ENCODE measurements around the gene GIPC3. TPM values are rescaled to one million over a fixed set of nuclear protein-coding genes. Genes with fewer than 3 reads are reported as not detected.
A peak's percentile ranks its signal among the peaks of the same experiment; 100 is the strongest.

The GIPC3 gene, protein sequence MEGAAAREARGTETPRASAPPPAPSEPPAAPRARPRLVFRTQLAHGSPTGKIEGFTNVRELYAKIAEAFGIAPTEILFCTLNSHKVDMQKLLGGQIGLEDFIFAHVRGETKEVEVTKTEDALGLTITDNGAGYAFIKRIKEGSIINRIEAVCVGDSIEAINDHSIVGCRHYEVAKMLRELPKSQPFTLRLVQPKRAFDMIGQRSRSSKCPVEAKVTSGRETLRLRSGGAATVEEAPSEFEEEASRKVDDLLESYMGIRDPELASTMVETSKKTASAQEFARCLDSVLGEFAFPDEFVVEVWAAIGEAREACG
- under 1 TPM; 0.15 to 0.23 TPM for total RNA-seq

DNA sequence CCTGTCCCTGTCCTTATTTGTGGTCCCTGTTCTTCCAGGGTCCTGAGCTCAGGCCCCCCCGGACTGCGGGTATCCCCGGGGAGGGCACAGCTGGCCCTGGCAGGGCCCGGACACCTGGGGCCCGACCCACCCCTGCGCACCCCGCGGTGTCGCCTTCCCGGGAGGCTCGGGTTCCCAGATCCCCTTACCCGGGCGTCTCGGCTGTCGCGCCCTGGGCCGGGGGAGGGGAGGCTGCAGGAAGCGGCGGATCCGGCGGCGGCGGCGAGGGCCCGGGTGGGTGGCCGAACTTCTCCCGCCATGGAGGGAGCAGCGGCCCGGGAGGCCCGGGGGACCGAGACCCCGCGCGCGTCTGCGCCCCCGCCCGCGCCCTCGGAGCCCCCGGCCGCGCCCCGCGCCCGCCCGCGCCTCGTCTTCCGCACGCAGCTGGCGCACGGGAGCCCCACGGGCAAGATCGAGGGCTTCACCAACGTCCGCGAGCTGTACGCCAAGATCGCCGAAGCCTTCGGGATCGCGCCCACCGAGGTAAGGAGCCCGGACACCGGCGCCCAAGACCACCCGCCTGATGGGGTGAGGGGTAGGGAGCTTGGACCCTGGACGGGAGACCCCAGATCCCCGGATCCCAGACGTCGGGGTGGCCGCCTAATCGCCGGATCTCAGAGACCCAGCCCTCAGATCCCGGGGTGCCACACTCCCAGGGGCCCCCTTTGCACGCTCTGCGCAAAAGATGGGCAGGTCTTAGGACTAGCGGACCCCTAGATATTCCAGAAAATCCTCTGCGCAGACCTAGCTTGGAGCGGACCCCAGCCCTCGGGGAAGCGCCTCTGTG is at the start of gene GIPC3:
TSS of gene GIPC3 (plus strand) at position 178 of the 826 bp plus-strand sequence. CDS start at position 298, 120 bp downstream.
- Mint-ChIP-seq H3K27me3 (peaks cover 6% of the 10 kb centered on the region), H3K4me1 (no peaks in the 10 kb centered on the region), H3K4me3 (no peak within 1 kb of the TSS), H3K27ac (no peak within 1 kb of the TSS), H3K36me3 (no peaks in the 10 kb centered on the region), H3K9me3 (ENCODE audit: low read depth) (no peaks in the 10 kb centered on the region)
- CTCF ChIA-PET: interaction anchor here (0.5 to 1.7 kb wide), 7 partner anchors 16 to 68 kb away, joined by 3 to 7 read pairs (median 4); partner anchors contain the start of gene TBXA2R
- ATAC-seq (peak; percentile 27), DNase-seq (no peak)

DNA sequence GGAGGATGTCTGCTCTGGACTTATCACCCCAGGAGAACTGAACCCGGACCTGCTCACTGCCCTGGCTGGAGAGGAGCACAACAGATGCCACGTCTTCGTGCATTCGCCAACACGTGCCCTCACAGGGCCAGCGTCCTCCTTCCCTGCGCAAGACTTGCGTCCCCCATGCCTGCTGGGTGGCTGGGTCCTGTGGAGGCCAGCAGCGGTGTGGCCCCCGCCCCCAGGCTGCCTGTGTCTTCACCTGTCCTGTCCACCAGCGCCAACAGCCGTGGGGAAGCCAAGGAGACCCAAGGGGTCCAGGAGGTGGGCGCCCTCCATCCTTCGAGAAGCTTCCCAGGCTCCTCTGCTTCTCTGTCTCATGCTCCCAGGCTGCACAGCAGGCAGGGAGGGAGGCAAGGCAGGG is 49.7 kb upstream of the GIPC3 start:
- Mint-ChIP-seq H3K27me3 (no peaks in the 10 kb centered on the region), H3K27ac (no peak overlapping the region), H3K4me1 (no peaks in the 10 kb centered on the region), H3K4me3 (no peak overlapping the region), H3K36me3 (peaks cover 24% of the 10 kb centered on the region), H3K9me3 (ENCODE audit: low read depth) (peaks cover 2% of the 10 kb centered on the region)
- no peak for ATAC-seq
- DNase-seq: no peak
- CTCF ChIA-PET: interaction anchor here (2.1 kb wide), 1 partner anchor 10 kb away, joined by 8 read pairs; no protein-coding TSS in a partner anchor

DNA sequence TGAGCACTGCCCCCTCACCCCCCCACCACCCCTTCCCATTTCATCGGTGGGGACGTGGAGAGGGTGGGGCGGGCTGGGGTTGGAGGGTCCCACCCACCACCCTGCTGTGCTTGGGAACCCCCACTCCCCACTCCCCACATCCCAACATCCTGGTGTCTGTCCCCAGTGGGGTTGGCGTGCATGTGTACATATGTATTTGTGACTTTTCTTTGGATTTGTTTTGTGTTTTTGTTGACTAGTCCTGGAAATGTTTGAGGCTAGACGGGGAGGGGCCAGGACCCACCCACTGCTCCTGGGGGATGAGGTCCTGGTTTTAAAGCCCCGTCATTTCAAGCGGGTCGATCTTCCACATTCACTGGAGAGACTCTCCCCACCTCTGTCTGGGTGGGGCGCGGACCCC is 49.3 kb upstream of the GIPC3 start:
- no peak overlapping the region for H3K4me3 Mint-ChIP-seq
- H3K27me3 Mint-ChIP-seq: no peaks in the 10 kb centered on the region

DNA sequence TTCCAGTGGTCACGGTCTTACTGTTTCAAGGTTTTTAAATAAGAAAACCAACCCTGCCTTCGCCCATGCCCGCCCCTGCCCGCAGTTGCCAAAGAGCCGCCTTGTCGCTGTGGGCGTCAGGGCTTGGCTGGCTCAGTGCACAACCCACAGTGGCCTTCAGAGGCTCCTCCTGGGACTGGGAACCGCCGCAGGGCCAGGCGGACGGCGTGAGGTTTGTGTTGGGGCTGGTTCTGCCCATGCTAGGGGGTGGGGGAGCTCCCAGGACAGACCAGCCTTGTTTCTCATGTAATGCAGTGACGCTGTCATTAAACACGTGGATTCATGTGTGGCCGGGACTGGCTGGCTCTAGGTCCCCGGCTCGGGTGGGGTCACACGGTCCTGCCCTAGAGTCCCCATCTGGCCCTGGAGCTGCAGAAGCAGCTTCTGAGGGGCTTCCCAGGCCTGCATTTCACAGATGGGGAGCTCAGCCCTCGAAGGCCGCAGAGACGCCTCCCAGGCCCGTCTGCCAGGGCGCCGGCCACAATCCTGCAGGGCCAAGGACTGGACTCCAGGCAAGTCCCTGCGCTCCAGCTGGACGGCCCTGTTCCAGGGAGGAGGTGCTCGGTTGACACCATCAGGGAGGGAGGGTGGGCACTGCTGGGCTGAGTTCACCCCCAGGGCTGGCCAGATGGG is 48.7 kb upstream of the GIPC3 start:
- Mint-ChIP-seq H3K36me3 (peaks cover 18% of the 10 kb centered on the region), H3K27me3 (no peaks in the 10 kb centered on the region), H3K27ac (no peak overlapping the region), H3K9me3 (ENCODE audit: low read depth) (peaks cover 2% of the 10 kb centered on the region), H3K4me1 (no peaks in the 10 kb centered on the region), H3K4me3 (no peak overlapping the region)
- CTCF ChIA-PET: interaction anchor here (2.1 kb wide), 1 partner anchor 9 kb away, joined by 8 read pairs; no protein-coding TSS in a partner anchor
- ATAC-seq: no peak
- DNase-seq: no peak

More for the DNA sequence above, 49.3 kb upstream of the GIPC3 start:
- no peak for ATAC-seq
- CTCF ChIA-PET: interaction anchor here (2.1 kb wide), 1 partner anchor 9 kb away, joined by 8 read pairs; no protein-coding TSS in a partner anchor
- Mint-ChIP-seq H3K9me3 (ENCODE audit: low read depth) (peaks cover 2% of the 10 kb centered on the region), H3K36me3 (peaks cover 24% of the 10 kb centered on the region), H3K27ac (no peak overlapping the region), H3K4me1 (no peaks in the 10 kb centered on the region)
- DNase-seq: no peak

DNA sequence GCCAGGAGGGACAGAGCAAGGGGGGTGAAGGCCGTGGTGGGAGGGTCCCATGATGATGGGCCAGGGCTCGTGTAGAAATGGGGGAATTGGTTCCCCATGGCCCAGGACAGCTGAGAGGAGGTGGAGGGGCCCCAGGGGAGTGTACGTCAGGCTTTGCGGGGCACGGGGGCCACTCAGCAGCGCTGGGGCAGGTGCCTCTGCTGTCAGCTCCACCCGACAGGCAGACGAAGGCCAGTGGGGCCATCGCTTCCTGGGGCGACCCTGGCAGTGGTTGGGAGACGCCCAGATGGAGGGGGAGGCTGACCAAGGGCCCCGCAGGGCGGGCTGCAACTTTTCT is 48.2 kb upstream of the GIPC3 start:
- CTCF ChIA-PET: interaction anchor here (2.1 kb wide), 1 partner anchor 8 kb away, joined by 8 read pairs; no protein-coding TSS in a partner anchor
- peaks cover 2% of the 10 kb centered on the region for H3K9me3 Mint-ChIP-seq (ENCODE audit: low read depth)

DNA sequence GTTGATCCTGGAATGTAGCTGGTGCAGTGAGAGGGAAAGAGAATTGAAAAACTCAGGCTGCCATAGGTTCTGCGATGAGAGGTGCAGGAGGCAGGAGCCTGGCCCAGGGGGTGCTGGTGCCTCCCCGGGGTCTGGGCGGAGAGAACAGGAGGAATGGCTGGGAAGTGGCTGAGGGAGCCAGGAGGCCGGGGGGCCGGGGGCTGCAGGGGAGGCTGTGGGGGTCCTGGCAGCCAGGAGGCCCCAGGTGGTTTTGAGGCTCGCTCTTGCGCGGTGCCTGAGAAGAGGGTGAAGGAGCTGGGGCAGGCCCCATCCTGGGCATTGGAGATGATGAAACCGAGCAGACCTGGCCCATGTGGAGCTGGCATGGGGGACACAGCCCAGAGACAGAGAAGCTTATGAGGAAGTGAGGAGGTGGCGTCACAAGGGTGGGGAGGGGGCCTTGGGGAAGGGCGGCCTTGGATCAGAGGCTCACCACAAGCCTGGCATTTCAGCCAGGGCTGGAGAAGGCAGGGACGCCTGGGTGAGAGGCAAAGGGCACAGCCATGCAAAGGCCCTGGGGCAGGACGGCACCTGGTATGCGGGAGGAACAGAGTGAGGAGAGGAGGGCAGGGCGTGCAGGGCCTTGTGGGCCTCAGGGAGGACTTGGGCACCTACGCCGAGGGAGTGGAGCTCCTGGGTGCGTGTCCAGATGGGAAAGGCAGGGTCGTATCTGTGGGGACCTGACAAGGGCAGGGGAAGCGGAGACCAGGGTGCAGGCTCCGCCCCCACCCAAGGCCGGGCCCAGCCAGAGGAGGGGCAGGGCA is 47.6 kb upstream of the GIPC3 start:
- H3K27ac Mint-ChIP-seq: no peak overlapping the region
- H3K27me3 Mint-ChIP-seq: no peaks in the 10 kb centered on the region
- H3K9me3 Mint-ChIP-seq (ENCODE audit: low read depth): peaks cover 2% of the 10 kb centered on the region
- peaks cover 18% of the 10 kb centered on the region for H3K36me3 Mint-ChIP-seq
- DNase-seq (no peak), ATAC-seq (no peak)
- H3K4me1 Mint-ChIP-seq: no peaks in the 10 kb centered on the region
- CTCF ChIA-PET: interaction anchor here (1.0 to 2.1 kb wide), 2 partner anchors 8 to 11 kb away, joined by 3 to 8 read pairs; no protein-coding TSS in a partner anchor
- no peak overlapping the region for H3K4me3 Mint-ChIP-seq

More for the DNA sequence above, 48.2 kb upstream of the GIPC3 start:
- H3K4me3 Mint-ChIP-seq: no peak overlapping the region
- H3K36me3 Mint-ChIP-seq: peaks cover 18% of the 10 kb centered on the region
- H3K27ac Mint-ChIP-seq: no peak overlapping the region
- H3K27me3 Mint-ChIP-seq: no peaks in the 10 kb centered on the region
- ATAC-seq (no peak), DNase-seq (no peak)
- no peaks in the 10 kb centered on the region for H3K4me1 Mint-ChIP-seq

DNA sequence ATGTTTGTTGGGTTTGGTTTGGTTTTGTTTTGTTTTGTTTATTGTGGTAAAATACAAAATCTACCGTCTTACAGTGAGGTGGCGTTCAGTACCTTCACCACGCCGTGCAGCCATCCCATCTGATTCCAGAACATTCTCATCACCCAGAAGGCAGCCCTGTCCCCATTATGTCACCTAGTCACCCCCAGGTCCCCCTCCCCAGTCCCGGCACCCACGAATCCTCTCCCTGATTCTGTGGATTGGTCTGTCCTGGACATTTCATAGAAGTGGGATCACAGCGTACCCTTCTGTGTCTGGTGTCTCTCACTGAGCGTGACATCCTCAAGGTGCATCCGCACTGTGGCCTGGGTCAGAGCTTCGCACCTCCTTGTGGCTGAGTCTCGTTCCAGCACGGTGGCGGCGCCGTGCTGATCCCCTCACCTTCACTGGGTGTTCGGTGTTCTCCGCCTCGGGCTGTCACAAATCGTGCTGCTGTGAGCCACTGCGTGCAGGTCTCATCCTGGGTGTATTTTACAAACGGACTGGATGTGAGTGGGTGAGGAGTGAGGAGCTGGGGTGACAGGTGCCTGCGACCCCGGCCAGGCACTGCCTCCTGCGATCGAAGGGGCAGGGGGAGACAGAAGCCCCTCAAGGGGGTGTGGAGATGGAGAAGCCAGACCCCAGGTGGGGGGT is 46.9 kb upstream of the GIPC3 start:
- no peak for DNase-seq
- ATAC-seq: no peak
- no peak overlapping the region for H3K27ac Mint-ChIP-seq
- no peaks in the 10 kb centered on the region for H3K27me3 Mint-ChIP-seq
- peaks cover 2% of the 10 kb centered on the region for H3K9me3 Mint-ChIP-seq (ENCODE audit: low read depth)
- CTCF ChIA-PET: interaction anchor here (1.0 to 1.4 kb wide), 3 partner anchors 10 to 154 kb away, joined by 3 read pairs; no protein-coding TSS in a partner anchor
- H3K4me3 Mint-ChIP-seq: no peak overlapping the region
- peaks cover 18% of the 10 kb centered on the region for H3K36me3 Mint-ChIP-seq
- no peaks in the 10 kb centered on the region for H3K4me1 Mint-ChIP-seq

DNA sequence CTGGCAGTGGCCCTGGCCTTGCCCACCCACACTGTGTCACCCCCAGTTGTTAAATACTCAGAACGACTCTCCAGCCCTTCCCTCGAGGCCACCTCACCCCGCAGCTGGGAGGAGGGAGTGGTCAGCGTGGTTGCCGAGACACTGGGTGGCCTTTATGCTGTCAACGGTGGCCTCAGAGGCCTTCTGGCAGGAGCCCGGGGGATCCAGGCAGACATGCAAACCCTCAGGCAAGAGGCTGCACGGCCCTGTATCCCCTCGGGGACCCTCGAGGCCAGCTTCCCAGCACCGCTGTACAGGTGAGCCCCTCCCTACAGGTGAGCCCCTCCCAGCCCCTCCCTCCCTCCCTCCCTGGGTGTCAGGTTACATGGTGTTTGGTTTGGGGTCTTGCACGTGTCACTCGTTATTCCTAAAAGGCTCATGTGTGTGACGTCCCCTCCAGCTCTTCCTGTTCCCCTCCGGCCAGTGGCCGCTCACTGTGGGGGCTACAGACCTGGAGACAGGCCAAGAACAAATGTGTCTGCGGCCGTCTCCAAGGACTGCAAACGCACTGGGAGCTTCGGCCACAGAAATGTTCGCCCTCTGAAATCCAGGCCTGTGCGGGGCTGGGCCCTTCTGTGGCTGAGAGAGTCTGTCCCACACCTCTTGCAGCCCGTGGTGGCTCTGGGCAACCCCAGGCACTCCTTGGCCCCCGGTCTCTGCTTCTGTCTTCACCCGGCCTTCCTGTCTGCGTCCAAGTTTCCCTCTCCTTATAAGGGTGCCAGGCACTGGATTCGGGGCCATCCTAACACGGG is 46.1 kb upstream of the GIPC3 start, which contains the start of gene TEKTIP1:
TSS of gene TEKTIP1 (plus strand) at position 210 of the 791 bp plus-strand sequence. CDS start at position 214, 4 bp downstream.
- ATAC-seq: no peak
- Mint-ChIP-seq H3K4me3 (no peak within 1 kb of the TSS), H3K27ac (no peak within 1 kb of the TSS), H3K27me3 (no peaks in the 10 kb centered on the region), H3K4me1 (no peaks in the 10 kb centered on the region), H3K9me3 (ENCODE audit: low read depth) (peaks cover 2% of the 10 kb centered on the region), H3K36me3 (peaks cover 14% of the 10 kb centered on the region)
- DNase-seq: no peak
- CTCF ChIA-PET: interaction anchor here (1.4 kb wide), 2 partner anchors 16 to 153 kb away, joined by 3 read pairs; no protein-coding TSS in a partner anchor

DNA sequence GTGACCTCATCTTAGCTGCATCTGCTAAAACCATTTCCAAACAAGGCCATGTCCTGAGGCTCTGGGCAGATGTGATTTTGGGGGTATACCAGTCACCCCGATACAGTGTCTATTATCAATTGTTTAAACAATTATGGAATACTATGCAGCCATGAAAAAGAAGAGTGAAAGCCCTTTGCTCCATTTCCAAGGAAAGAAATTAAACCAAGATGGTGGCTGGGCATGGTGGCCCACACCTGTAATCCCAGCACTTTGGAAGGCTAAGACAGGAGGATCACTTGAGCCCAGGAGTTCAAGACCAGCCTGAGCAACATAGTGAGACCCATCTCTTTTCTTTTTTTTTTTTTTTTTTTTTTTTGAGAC is 45.5 kb upstream of the GIPC3 start:
- peaks cover 2% of the 10 kb centered on the region for H3K9me3 Mint-ChIP-seq (ENCODE audit: low read depth)
- DNase-seq (no peak), ATAC-seq (no peak)
- peaks cover 14% of the 10 kb centered on the region for H3K36me3 Mint-ChIP-seq
- H3K27ac Mint-ChIP-seq: no peak overlapping the region
- H3K4me3 Mint-ChIP-seq: no peak overlapping the region
- CTCF ChIA-PET: interaction anchor here (1.4 kb wide), 2 partner anchors 15 to 153 kb away, joined by 3 read pairs; no protein-coding TSS in a partner anchor
- H3K4me1 Mint-ChIP-seq: no peaks in the 10 kb centered on the region
- H3K27me3 Mint-ChIP-seq: no peaks in the 10 kb centered on the region

DNA sequence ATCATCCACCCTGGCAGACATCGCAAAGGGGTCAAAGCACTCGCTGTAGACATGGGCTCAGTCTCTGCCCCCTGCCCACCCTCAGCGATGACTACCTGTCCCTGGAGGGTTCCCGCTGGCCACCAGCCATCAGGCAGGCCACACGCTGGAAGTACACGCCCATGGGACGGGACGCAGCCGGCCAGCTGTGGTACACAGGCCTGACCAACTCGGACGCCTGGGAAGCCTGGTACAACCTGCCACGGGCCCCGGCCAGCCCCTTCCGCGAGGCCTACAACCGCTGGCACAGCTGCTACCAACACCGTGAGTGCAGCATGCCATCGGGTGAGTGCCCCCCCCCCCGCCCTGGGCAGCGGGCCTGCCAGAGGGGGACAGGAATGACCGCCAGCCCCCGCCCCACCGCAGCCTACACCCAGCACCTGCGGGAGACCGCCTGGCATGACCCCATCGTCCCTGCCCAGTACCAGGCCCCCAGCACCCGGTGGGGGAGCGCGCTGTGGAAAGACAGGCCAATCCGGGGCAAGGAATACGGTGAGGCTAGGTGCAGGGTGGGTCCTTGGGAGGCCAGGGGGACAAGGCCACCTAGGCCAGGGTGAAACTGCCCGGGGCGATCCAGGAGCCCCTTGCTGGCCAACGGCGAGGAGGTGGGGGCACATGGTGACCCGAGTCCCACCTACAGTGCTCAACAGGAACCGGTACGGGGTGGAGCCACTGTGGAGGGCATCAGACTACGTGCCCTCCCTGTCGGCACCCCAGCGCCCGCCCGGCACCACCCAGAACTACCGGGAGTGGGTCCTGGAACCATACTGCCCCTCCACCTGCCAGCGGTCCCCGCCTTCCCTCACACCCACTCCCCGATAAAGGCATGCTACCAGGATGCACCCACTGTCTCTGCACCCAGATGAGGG is 41.9 kb upstream of the GIPC3 start:
- peaks cover 2% of the 10 kb centered on the region for H3K9me3 Mint-ChIP-seq (ENCODE audit: low read depth)

DNA sequence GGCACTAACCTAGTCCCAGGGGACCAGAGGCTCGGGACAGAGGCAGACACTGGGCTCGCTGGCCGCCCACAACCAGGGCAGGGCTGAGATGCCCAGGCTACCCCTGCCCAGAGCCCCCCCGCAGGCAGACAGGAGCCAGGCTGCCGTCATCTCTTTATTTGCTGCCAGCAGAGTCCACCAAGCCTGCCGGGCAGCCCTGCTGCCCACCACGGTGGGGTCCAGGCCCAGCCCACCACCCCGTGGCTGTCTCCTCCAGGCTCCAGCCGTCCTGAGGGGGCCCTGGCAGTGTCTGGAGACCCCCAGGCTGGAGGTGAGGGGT is 41.3 kb upstream of the GIPC3 start:
- ATAC-seq (no peak), DNase-seq (no peak)
- Mint-ChIP-seq H3K27ac (no peak overlapping the region), H3K36me3 (peaks cover 6% of the 10 kb centered on the region), H3K4me3 (no peak overlapping the region), H3K27me3 (no peaks in the 10 kb centered on the region), H3K4me1 (peaks cover 5% of the 10 kb centered on the region), H3K9me3 (ENCODE audit: low read depth) (peaks cover 2% of the 10 kb centered on the region)
- CTCF ChIA-PET: interaction anchor here (1.2 to 5.4 kb wide), 4 partner anchors 13 to 75 kb away, joined by 3 to 77 read pairs (median 10); partner anchors contain the start of gene MFSD12

More for the DNA sequence above, 41.9 kb upstream of the GIPC3 start:
- no peak for ATAC-seq
- Mint-ChIP-seq H3K27me3 (no peaks in the 10 kb centered on the region), H3K4me1 (peaks cover 5% of the 10 kb centered on the region), H3K4me3 (no peak overlapping the region), H3K36me3 (peaks cover 6% of the 10 kb centered on the region), H3K27ac (no peak overlapping the region)
- CTCF ChIA-PET: interaction anchor here (1.5 kb wide), 1 partner anchor 65 kb away, joined by 7 read pairs; no protein-coding TSS in a partner anchor
- no peak for DNase-seq

Data from activated CD8-positive, alpha-beta memory T cell treated with anti-CD3 and anti-CD28 coated beads, Interleukin-2, amount 10 ng/mL, durations not matched to agents 7 days and 5 days (primary cell).